HG03095 (cell line): ENCODE measurements around the gene SSNA1.

Experiments
- ATAC-seq: cut with Tn5 transposase; IDR thresholded peaks from one replicate; pipeline ENCODE4 v1.9.1; 2021; ENCODE audit warnings: moderate library complexity; ENCODE audit not compliant: unreplicated experiment

SSNA1 gene

DNA sequence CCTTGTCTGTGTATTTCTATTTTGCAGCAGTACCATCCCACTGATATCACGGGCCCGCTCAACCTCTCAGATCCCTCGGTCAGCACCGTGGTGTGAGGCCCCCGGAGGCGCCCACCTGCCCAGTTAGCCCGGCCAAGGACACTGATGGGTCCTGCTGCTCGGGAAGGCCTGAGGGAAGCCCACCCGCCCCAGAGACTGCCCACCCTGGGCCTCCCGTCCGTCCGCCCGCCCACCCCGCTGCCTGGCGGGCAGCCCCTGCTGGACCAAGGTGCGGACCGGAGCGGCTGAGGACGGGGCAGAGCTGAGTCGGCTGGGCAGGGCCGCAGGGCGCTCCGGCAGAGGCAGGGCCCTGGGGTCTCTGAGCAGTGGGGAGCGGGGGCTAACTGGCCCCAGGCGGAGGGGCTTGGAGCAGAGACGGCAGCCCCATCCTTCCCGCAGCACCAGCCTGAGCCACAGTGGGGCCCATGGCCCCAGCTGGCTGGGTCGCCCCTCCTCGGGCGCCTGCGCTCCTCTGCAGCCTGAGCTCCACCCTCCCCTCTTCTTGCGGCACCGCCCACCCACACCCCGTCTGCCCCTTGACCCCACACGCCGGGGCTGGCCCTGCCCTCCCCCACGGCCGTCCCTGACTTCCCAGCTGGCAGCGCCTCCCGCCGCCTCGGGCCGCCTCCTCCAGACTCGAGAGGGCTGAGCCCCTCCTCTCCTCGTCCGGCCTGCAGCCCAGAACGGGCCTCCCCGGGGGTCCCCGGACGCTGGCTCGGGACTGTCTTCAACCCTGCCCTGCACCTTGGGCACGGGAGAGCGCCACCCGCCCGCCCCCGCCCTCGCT lies 20.5 kb upstream of the SSNA1 start:
- no peak for ATAC-seq

DNA sequence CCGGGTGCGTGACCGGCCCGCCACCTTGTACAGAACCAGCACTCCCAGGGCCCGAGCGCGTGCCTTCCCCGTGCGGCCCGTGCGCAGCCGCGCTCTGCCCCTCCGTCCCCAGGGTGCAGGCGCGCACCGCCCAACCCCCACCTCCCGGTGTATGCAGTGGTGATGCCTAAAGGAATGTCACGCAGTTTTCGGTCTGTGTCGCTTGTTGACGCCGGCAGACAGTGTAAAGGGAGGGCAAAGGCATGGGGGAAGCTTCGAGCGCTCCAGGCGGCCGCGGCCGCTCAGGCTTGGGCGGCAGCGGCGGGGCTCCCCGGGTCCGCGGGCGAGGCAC lies 19.9 kb upstream of the SSNA1 start:
- ATAC-seq, result no peak

DNA sequence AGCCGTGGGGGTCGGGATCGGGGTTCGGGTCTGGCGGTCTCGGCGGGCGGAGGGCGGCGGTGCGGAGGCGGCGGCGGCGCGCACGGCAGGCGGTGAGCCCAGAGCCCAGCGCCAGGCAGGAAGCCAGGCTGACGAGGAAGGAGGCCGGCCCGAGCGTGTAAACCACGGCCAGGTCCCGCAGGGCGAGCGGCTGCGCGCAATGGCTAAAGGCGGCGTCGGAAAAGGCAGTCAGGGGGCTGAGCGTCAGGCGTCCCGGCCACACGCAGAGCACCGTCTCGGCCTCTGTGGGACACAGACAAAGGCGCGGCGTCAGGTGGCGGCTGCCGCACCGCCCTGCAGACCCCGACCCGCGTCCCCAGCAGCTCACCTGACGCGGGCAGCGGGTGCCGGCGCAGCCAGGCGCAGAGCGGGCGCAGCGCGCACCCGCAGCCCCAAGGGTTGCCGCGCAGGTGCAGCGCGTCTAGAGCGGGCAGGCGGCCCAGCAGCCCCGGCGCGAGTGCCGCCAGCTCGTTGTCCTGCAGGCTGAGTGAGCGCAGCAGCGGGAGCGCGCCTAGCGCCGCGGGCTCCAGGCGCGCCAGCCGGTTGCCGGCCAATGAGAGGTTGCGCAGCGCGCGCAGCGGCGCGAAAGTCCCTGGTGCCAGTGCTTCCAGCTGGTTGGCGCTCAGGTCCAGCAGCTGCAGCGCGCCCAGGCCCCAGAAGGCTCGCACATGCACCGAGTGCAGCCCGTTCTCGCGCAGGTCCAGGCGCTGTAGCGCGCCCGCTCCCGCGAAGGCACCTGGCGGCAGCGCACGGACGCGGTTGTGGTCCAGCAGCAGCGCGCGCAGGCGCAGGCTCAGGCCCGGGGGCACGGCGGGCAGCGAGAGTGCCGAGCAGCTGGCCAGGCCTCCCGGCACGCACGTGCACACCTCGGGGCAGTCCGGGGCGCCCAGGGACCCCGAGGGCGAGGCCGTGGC lies 19.3 kb upstream of the SSNA1 start:
- ATAC-seq, result no peak

DNA sequence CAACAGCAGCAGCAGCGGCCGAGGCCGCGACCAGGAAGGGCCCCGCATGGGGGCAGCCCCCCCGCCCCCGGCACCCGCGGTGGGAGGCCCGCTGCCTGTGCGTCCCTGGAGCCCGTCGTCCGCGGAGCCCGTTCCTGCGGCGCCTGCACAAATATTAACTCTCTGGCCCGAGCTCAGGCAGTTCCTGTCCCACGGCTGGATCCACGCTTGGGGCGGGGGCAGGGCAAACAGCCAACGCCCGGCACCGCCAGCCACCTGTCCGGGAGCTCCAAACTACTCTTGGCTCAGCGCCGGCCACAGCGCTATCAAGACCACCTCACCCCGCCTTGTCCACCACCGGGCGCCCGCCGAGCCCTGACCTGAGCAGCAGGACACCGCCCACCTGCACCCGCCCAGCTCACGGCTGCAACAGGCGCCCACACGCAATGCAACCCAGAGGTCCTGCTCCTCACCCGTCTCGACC lies 18.5 kb upstream of the SSNA1 start, which contains the start of gene LRRC26:
Gene LRRC26 (minus strand): TSS at position 156 of the 463 bp plus-strand sequence. CDS start 108 bp downstream, at position 48.
- no peak for ATAC-seq

DNA sequence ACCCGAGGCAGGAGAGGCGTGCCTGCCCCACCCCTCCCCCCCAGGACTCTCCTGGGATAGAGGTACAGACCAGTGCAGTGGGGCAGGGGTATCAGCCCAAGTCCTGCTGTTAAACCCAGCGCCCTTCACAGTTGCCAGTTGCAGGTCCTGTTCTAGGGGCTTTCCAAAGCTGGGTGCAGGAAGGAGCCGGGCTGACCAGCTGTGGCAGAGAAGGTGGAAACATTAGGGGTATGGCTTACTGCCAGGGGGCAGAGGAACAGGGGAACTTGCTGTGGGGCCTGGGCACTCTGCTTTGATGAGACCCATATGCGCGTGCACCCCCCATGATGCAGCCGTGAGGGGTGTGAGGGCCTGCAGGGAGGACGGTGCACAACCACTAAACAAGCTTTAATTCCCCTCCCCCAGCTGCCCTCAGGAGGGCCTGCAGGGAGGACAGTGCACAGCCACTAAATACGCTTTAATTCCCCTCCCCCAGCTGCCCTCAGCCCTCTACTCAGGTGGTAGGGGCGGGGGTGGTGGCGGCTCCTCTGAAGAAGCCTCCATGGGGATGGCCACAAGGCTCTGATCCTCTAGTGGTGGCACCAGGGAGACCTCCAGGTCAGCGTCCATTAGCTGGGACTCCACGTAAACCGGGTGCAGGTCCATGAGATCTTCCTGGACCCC lies 17.9 kb upstream of the SSNA1 start:
- no peak for ATAC-seq

DNA sequence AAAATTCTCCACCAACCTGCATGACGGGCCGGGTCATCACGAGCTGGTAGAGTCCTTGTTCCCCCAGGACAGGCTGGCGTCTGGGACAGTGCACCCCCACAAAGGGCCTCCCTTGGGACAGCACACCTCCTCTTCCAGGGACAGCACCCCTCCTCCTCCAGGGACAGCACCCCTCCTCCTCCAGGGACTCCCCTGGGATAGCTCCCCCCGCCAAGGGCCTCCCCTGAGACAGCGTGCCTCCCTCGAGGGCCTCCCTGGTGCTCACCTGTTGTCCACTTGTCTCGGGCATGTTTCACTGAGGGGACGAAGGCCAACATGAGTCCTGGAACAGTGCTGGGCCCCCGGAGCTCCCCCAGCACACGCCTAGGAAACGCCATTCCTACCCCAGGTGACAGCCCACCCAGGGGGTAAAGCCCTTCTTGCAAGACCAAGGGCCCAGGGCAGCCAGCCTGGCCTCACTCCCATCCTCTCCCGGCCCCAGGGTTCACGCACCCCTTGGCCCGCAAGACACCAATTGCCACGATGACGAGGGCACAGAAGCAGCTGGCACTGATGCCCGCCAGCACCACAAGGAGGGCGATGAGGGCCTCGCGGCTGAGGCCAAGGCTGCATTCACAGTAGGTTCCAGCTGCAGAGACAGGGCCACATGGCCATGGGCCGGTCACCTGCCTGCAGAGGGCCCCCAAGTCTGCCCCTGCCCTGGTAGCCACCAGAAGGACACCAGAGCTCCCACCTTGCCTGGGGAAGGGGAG lies 17.2 kb upstream of the SSNA1 start:
- no peak for ATAC-seq

DNA sequence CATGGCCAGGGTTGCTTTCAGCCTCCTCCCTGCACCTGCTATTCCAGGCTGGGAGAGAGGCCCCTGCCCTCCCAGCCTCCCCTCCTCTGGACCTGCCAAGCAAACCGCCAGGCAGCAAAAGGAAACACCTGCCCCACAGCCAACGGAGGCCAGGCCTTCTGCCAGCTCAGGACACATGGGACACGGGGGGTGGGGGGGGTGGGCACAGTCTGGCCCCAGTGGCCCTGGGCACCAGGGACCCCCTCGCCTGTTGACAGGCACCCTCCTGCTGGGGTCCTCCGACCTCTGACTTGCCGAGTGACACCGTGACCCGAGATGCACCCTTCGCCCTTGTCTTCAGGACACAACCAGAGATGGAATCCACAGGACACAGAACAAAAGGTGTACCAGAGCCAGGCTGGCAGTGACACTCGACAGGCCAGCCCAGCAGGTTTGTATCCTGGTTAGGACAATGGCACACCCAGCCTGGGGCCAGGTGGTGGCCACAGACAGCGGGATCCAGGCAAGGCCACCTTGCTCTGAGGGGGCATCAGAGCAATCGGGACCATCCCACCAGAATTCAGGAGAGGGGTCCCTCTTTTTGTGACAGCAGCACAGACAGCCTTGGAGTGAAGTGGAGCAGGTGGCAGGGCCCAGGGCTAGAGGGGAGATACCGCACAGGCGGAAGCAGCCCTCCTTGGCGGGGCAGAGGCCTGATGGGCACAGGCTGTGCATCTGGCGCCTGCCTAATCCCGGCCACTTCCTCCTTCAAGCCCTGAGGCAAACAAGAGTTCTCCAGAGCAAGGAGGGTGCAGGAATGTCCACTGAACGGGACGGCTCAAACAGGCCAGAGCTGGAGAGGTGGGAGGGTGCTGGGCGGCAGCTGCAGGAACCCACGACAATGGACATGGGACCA lies 15.3 kb upstream of the SSNA1 start:
- ATAC-seq, result no peak

DNA sequence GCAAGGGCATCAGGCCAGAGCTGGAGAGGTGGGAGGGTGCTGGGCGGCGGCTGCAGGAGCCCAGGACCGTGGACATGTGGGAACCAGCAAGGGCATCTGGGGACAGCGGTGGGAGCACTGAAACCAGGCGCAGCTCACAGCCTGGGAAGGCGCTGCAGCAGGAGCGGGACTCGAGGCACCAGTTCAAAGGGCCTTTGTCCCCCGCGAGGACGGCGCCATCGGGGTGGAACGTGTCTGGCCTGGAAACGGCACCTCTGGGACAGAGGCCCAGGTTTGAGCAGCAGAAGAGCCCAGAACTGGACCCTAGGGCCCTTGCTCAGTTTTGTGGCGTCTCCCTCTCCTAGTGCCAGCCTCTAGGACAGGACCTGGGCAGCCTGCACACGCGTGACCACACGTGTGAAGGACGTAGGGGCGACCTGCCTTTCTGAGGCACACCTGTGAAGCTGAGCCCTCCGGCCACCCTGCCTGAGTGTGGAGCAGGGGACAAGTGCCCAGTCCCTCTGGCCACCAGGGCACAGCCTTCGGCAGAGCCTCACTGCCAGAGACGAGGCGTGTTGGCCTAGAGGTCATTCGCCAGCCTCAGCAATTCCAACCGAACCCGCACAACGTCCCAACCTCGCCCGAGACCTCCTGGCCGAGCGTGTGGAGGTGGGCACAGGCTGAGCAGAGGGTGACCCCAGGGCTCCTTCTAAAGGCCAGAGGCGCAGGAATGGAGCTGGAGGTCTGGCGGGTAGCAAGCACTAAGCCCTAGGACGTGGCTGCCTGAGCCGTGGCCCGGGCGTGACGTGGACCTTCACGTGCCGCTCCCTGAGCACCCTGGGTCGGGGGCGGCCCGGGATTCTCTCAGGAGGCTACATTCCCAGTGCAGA lies 14.4 kb upstream of the SSNA1 start:
- no peak for ATAC-seq

DNA sequence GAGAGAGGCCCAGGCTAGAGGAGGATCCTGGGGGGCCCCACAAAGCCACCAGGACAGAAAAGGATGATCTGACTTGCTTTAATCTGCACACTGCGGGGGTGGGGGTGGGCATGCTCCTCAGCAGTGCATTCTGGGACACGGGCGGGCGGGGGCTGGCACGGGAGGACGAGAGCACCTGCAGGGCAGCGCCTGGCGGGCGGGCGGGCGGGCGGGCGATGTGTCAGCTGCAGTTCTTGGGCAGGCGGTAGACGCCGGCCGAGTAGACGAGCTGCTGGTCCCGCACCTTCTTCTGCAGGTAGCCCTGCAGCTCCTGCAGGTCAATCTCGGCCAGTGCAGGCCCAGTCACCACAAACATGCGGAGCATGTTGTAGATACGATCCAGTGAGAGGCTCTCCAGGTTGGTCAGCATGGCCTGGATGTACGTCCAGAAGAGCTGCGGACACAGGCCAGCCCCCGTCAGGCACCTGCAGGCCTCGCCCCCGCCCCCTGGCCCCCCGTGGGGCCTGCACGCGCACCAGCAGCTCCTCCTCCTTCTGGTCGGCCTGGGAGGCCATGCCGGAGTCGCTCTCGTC lies 13.7 kb upstream of the SSNA1 start:
- no peak for ATAC-seq

DNA sequence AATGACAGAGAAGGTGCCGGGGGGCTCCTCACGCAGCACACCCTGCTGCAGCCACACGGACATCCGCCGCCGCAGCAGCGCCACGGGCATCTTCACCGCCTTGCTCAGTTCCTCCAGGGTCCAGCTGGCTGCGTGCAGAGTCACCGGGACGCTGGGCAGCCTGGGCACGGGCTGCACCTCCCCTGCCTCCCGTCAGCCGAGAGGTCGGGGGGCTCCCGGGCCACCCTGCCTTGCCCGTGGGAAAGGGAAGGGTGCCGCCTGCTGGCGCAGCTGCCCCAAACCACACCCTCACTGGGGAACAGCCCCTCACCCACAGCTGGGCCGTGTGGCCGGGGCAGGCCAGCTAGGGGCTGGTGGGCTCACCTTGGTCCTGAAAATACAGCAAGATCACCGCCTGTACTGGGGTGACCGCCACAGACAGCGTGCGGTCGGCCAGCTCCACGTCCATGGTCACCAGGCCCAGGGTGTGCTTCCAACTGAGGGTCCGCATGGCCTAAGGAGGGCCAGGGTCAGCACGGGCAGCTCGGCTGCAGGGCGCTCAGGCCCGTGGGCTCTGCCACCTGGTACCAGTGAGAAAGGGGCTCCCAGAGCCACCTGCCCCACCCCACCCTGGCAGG lies 13.0 kb upstream of the SSNA1 start:
- no peak for ATAC-seq

DNA sequence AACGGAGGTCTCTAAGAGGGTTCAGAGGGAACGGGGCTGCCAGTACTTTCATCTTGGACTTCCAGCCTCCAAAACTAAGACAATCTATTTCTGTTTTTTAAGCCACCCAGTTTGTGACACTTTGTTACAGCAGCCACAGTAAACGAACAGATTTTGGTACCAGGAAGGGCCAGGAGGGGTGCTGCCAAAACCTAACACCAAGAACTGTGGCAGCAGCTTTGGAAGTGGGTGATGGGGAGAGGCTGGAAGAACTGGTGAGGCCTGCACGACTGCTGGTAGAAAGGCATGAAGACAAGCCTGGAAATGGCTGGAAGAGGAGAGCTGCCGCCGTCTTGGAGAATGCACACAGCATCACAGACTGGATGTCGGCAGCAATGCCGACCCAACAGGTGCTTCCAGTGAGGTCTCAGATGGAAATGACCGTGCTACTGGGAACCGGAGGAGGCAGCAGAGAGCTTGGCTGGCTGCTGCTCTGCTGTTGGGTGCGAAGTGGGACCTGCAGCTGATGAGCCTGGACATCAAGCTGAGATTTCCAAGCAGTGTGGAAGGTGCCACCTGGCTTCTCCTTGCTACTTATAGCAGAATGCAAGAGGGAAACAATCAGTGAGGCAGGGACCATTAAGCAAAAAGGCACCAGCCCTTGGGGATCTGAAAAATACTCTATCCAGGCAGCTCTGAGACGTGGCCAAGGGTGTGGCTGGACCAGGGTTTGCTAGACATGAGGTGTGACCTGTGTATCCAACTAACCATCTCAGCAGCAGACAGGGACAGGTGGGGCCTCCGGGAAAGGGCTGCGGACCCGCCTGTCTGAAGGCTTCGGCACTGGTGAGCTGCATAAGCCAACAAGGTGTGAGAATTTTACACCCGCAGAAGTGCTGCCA lies 11.9 kb upstream of the SSNA1 start:
- no peak for ATAC-seq

DNA sequence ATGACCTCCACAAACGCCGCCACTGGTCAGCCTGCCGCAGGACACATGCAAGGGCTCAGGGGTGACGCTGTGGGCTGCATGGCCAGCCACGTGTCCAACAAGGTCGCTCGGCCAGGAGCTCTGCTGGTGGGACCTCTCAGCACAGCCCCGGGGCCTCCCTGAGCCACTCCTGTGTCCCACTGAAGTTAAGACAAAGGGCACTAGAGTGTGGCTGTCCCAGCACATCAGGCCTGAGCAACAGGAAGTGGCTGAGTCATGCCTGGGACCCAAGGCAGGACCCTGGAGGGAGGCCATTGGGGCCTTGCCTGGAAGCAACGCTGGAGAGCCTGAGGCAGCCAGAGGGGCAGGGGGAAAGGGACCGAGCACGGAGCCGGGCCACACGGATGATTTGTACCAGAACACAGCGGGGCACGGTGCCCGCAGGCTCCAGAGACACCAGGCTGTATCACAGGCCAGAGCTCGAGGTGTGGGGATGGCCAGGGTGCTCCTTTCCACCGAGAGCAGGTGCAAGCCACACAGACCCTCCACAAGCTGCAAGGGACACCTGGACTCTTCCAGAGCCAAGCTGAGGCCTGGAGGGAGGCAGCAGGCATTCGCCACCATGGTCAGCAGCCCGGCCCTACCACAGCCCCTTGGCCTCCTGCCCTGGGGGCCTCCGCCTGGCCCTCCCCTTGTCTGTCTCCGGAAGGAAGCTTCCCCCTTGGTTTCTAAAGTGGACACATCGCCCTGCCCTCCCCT lies 10.1 kb upstream of the SSNA1 start:
- ATAC-seq, result no peak

DNA sequence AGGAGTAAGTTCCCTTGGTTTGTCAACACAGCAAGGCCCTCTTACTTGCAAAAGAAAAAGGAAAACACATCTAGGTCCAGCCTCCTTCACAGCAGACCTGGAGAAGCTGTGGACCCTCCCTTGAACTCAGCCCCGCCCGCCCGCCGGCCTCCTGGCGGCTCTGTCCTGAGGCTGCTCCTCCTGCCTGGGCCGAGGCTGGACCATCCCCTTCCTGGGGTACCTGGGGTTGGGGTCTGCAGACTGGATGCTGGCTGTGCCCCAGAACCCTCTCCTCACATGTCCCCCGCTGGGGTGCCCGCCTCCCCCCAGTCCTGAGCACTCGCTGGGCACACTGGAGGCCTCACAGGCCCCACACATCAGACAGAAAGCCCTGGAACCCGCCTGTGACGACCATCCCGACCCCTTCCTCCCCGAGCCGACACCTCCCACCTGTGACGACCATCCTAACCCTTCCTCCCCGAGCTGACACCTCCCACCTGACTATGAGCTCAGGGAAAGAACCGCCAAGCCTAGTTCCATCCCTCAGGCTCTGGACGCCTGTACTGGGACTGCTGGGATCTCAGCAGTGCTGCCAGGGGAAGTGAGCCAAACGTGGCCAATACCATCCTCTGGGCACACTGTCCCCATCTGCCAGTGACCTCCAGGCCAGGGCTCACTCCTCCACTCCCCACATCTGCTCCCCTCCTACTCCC lies 9.4 kb upstream of the SSNA1 start:
- ATAC-seq, result no peak

DNA sequence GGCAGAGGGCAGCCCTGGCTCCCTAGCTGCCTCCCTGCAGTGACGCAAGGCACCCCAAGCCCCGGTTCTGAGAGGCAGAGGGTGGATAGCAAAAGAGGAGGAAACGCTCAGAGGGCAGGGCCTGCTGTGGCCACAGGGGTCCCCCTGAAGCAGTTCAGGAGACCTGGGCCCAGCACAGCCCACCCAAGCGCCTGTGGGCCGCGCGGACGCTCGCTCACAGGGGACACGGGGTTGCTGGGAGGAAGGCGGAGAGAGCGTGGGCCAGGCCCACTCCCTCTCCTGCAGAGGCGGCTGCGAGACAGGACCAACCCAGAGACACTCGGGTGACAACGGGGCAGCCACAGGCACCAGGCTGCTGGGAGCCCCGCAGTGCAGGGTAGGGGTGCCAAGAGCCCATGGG lies 8.7 kb upstream of the SSNA1 start:
- no peak for ATAC-seq

DNA sequence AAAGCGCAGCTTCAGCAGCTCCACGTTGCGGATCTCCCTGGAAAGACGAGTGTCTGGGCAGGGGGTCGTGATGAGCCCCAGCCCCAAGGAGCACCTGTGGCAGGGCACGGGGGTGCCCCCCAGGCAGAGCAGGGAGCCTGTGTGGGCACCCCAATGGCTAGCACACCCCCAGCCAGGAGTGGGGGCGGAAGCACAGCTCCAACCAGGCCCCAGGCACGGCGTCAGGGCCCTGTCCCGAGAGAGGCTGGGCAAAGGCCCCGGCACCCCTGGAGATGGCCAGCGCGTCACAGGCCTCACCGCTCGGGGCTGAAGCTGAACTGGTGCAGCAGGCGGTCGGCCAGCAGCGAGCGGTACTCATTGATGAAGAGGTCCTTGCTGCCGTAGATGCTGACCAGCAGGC lies 8.0 kb upstream of the SSNA1 start:
- ATAC-seq, result no peak

DNA sequence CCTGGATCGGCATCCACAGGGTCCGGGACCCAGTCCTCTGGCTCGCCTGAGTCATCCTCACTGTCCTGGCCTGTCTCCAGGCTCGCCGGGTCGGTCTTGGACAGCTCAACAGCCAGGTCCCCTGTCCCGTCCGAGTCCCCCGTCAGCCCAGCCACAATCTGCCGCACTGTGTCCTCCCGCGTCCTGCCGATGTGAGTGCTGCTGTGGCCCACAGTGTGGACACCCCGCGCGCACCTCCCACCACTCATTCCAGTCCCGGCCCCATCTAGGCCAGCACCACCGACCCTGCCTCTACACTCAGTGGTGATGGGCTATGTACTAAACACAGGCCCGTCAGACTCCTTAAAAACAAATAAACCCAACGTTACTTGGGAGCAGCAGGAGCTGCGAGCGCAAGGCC lies 6.8 kb upstream of the SSNA1 start:
- no peak for ATAC-seq
